Activated CD8-positive, alpha-beta T cell treated with anti-CD3 and anti-CD28 coated beads, Interleukin-2, amount 10 ng/mL, durations not matched to agents 7 days and 5 days (primary cell): Measurements from ENCODE around the gene KATNB1. TPM values are rescaled to one million over a fixed set of nuclear protein-coding genes. Genes with fewer than 3 reads are reported as not detected.

Source experiments
- ATAC-seq: fragments of 150-1000 bp; cut with Tn5 transposase; one replicate; pipeline ENCODE4 v1.10.0; 2021; ENCODE audit warnings: moderate library complexity
- CTCF ChIA-PET: fragments of 350-600 bp; sonication (Branson Sonifier 250); formaldehyde crosslinking; loops from one replicate; lab custom pipeline; 2021; ENCODE audit warnings: antibody characterized with exemption; lab: Charles Lee
- POLR2A ChIA-PET: fragments of 350-600 bp; sonication (Branson Sonifier 250); formaldehyde crosslinking; loops from one replicate; lab custom pipeline; 2021; ENCODE audit warnings: antibody characterized with exemption; lab: Charles Lee
- DNase-seq: peaks from one replicate; pipeline ENCODE4 v3.0.0-alpha.2; 2020
- H3K27ac Mint-ChIP-seq: one replicate; pipeline ENCODE4 v1.8.0; 2021; ENCODE audit warnings: mild to moderate bottlenecking, mixed read lengths
- H3K27me3 Mint-ChIP-seq: one replicate; pipeline ENCODE4 v1.8.0; 2021; ENCODE audit warnings: low read depth, mixed read lengths
- H3K36me3 Mint-ChIP-seq: one replicate; pipeline ENCODE4 v1.8.0; 2021; ENCODE audit warnings: low read depth, mixed read lengths
- H3K4me1 Mint-ChIP-seq: one replicate; pipeline ENCODE4 v1.8.0; 2021; ENCODE audit warnings: low read depth, mixed read lengths
- H3K4me3 Mint-ChIP-seq: one replicate; pipeline ENCODE4 v1.8.0; 2021; ENCODE audit warnings: mild to moderate bottlenecking, mixed read lengths
- H3K9me3 Mint-ChIP-seq: one replicate; pipeline ENCODE4 v1.8.0; 2022; ENCODE audit warnings: mixed read lengths; ENCODE audit not compliant: insufficient read depth
- total RNA-seq, 2 experiments: library from RNA; stranded (reverse); gene quantifications; one replicate each; pipeline ENCODE4 v1.2.3, GENCODE V29; 2021

Gene KATNB1
- total RNA-seq, 2 experiments from 2014 or later = 36.3 to 36.7 TPM

- no peak overlapping the region for H3K27ac Mint-ChIP-seq
- ATAC-seq (no peak), DNase-seq (no peak)
- H3K9me3 Mint-ChIP-seq = no peaks in the 10 kb centered on the region
- H3K27me3 Mint-ChIP-seq = no peaks in the 10 kb centered on the region
- H3K4me3 Mint-ChIP-seq = no peak overlapping the region
- ChIA-PET CTCF (no interaction called here), POLR2A (no interaction called here)
- H3K36me3 Mint-ChIP-seq = peaks cover 3% of the 10 kb centered on the region
- no peaks in the 10 kb centered on the region for H3K4me1 Mint-ChIP-seq
These were observed 11.5 kb downstream of the KATNB1 start for GRCh38 chr16:57747091-57747490.

GRCh38 chr16:57747496-57747895 is 11.9 kb downstream of the KATNB1 start:
- ChIA-PET CTCF (no interaction called here), POLR2A (no interaction called here)
- Mint-ChIP-seq H3K27ac (peak overlapping the region; percentile 10), H3K9me3 (no peaks in the 10 kb centered on the region), H3K27me3 (no peaks in the 10 kb centered on the region), H3K36me3 (peaks cover 3% of the 10 kb centered on the region), H3K4me3 (no peak overlapping the region), H3K4me1 (no peaks in the 10 kb centered on the region)
- no peak for ATAC-seq
- no peak for DNase-seq

- no peaks in the 10 kb centered on the region for H3K36me3 Mint-ChIP-seq
- no peaks in the 10 kb centered on the region for H3K4me1 Mint-ChIP-seq
- ChIA-PET POLR2A (no interaction called here), CTCF (interaction anchor here (1.3 kb wide), 1 partner anchor 171 kb away, joined by 5 read pairs; no protein-coding TSS in a partner anchor)
- ATAC-seq (no peak), DNase-seq (no peak)
- no peaks in the 10 kb centered on the region for H3K9me3 Mint-ChIP-seq
- H3K27ac Mint-ChIP-seq = no peak overlapping the region
- H3K27me3 Mint-ChIP-seq = no peaks in the 10 kb centered on the region
- no peak overlapping the region for H3K4me3 Mint-ChIP-seq
These were observed 12.4 kb downstream of the KATNB1 start for GRCh38 chr16:57747996-57748395.

- POLR2A ChIA-PET = no interaction called here
- Mint-ChIP-seq H3K36me3 (no peaks in the 10 kb centered on the region), H3K27me3 (no peaks in the 10 kb centered on the region), H3K9me3 (no peaks in the 10 kb centered on the region), H3K4me3 (no peak overlapping the region), H3K27ac (no peak overlapping the region), H3K4me1 (no peaks in the 10 kb centered on the region)
- DNase-seq (no peak), ATAC-seq (no peak)
- CTCF ChIA-PET = interaction anchor here (1.3 kb wide), 1 partner anchor 172 kb away, joined by 5 read pairs; no protein-coding TSS in a partner anchor
These were observed 13.0 kb downstream of the KATNB1 start for GRCh38 chr16:57748596-57748995.

GRCh38 chr16:57749101-57749692 is 13.6 kb downstream of the KATNB1 start:
- Mint-ChIP-seq H3K27ac (no peak overlapping the region), H3K36me3 (no peaks in the 10 kb centered on the region), H3K27me3 (no peaks in the 10 kb centered on the region), H3K4me1 (no peaks in the 10 kb centered on the region), H3K9me3 (no peaks in the 10 kb centered on the region), H3K4me3 (no peak overlapping the region)
- no peak for ATAC-seq
- CTCF ChIA-PET = interaction anchor here (1.3 kb wide), 1 partner anchor 173 kb away, joined by 5 read pairs; no protein-coding TSS in a partner anchor
- no peak for DNase-seq
- POLR2A ChIA-PET = no interaction called here

- Mint-ChIP-seq H3K27me3 (no peaks in the 10 kb centered on the region), H3K4me3 (no peak overlapping the region), H3K36me3 (no peaks in the 10 kb centered on the region), H3K4me1 (no peaks in the 10 kb centered on the region), H3K27ac (peak overlapping the region; percentile 27), H3K9me3 (no peaks in the 10 kb centered on the region)
- ATAC-seq (no peak), DNase-seq (no peak)
- CTCF ChIA-PET = no interaction called here
- POLR2A ChIA-PET = no interaction called here
These were observed 14.4 kb downstream of the KATNB1 start for GRCh38 chr16:57749856-57750452.

GRCh38 chr16:57750796-57751538 is 15.4 kb downstream of the KATNB1 start:
- DNase-seq (no peak), ATAC-seq (no peak)
- Mint-ChIP-seq H3K27me3 (no peaks in the 10 kb centered on the region), H3K4me1 (no peaks in the 10 kb centered on the region), H3K9me3 (no peaks in the 10 kb centered on the region), H3K4me3 (no peak overlapping the region), H3K27ac (peak overlapping the region; percentile 74), H3K36me3 (peaks cover 3% of the 10 kb centered on the region)
- CTCF ChIA-PET = no interaction called here
- POLR2A ChIA-PET = no interaction called here

GRCh38 chr16:57751539-57752202 is 16.1 kb downstream of the KATNB1 start:
- Mint-ChIP-seq H3K27ac (no peak overlapping the region), H3K4me3 (no peak overlapping the region), H3K36me3 (peaks cover 3% of the 10 kb centered on the region), H3K9me3 (no peaks in the 10 kb centered on the region), H3K4me1 (no peaks in the 10 kb centered on the region), H3K27me3 (no peaks in the 10 kb centered on the region)
- DNase-seq (no peak), ATAC-seq (no peak)
- ChIA-PET CTCF (no interaction called here), POLR2A (no interaction called here)

- Mint-ChIP-seq H3K27me3 (no peaks in the 10 kb centered on the region), H3K4me1 (no peaks in the 10 kb centered on the region), H3K9me3 (no peaks in the 10 kb centered on the region), H3K36me3 (peaks cover 3% of the 10 kb centered on the region), H3K27ac (no peak overlapping the region), H3K4me3 (no peak overlapping the region)
- no peak for ATAC-seq
- DNase-seq = no peak
- POLR2A ChIA-PET = no interaction called here
- CTCF ChIA-PET = no interaction called here
These were observed 16.6 kb downstream of the KATNB1 start for GRCh38 chr16:57752203-57752580.

- DNase-seq (no peak), ATAC-seq (no peak)
- Mint-ChIP-seq H3K27me3 (no peaks in the 10 kb centered on the region), H3K27ac (no peak overlapping the region), H3K9me3 (no peaks in the 10 kb centered on the region), H3K4me1 (peaks cover 2% of the 10 kb centered on the region), H3K36me3 (peaks cover 3% of the 10 kb centered on the region), H3K4me3 (no peak overlapping the region)
- POLR2A ChIA-PET = no interaction called here
- CTCF ChIA-PET = no interaction called here
These were observed 17.2 kb downstream of the KATNB1 start for GRCh38 chr16:57752581-57753447.
